T-cell (primary cell): ENCODE results near the gene GLIS2. TPM values are rescaled to one million over a fixed set of nuclear protein-coding genes. Genes with fewer than 3 reads are reported as not detected.

Source experiments
- ATAC-seq, 4 experiments: fragments of 200-7000 bp in 3 of 4; fragments of 150-1000 bp in 1 of 4; cut with Tn5 transposase; replicated peaks in 1 of 4; 1 replicate in 3 of 4; 2 replicates in 1 of 4; pipeline ENCODE4 v1.10.0; 2021; ENCODE audit warnings: moderate library complexity in 3 of 4, mild to moderate bottlenecking in 2 of 4, moderate number of reproducible peaks in 1 of 4
- CTCF ChIA-PET, 2 donors: fragments of 300-600 bp; sonication (Branson Sonifier 250); formaldehyde crosslinking; loops; one replicate each; lab custom pipeline; 2022; ENCODE audit warnings: antibody characterized with exemption in 2 of 2; lab: Charles Lee
- POLR2A ChIA-PET, 2 donors: fragments of 300-600 bp; sonication (Branson Sonifier 250); formaldehyde crosslinking; loops; one replicate each; lab custom pipeline; 2022; ENCODE audit warnings: antibody characterized with exemption in 2 of 2; lab: Charles Lee
- DNase-seq, 35 experiments: peaks; one replicate each; pipeline versions ENCODE4 v3.0.0 to v3.0.0-alpha.2; 2013 to 2023
- H3K27ac ChIP-seq: one replicate; pipeline ENCODE4 v1.5.1; 2013; ENCODE audit warnings: low read length
- H3K27me3 ChIP-seq, 2 experiments: replicated peaks in 1 of 2; 1 replicate in 1 of 2; 2 replicates in 1 of 2; pipeline versions ENCODE4 v1.6.1 to v1.7.0; 2013; ENCODE audit warnings: low read length in 1 of 2, mixed read lengths in 1 of 2; ENCODE audit not compliant: control insufficient read depth in 2 of 2, insufficient read depth in 2 of 2; ENCODE audit errors: extremely low read depth in 1 of 2
- H3K36me3 ChIP-seq, 2 donors: 1 replicate in 1 of 2; 2 replicates in 1 of 2; pipeline versions ENCODE4 v1.6.1 to v1.7.0; 2013; ENCODE audit warnings: low read length in 1 of 2; ENCODE audit not compliant: control insufficient read depth in 2 of 2, insufficient read depth in 1 of 2; ENCODE audit errors: extremely low read depth in 1 of 2
- H3K4me1 ChIP-seq, 2 experiments: 1 replicate in 1 of 2; 2 replicates in 1 of 2; pipeline versions ENCODE4 v1.6.1 to v1.7.0; 2013; ENCODE audit warnings: low read length in 2 of 2, mixed read lengths in 1 of 2; ENCODE audit not compliant: insufficient read depth in 2 of 2, control insufficient read depth in 1 of 2; ENCODE audit errors: extremely low read depth in 1 of 2
- H3K4me3 ChIP-seq, 2 donors: 1 replicate in 1 of 2; 2 replicates in 1 of 2; pipeline versions ENCODE4 v1.5.1 to v1.7.0; 2013; ENCODE audit warnings: mild to moderate bottlenecking in 2 of 2, low read length in 1 of 2, moderate library complexity in 1 of 2; ENCODE audit not compliant: control insufficient read depth in 1 of 2; ENCODE audit errors: extremely low read depth in 1 of 2
- H3K9me3 ChIP-seq: 2 replicates; pipeline ENCODE4 v1.7.0; 2013
- H3K27ac Mint-ChIP-seq, 2 donors: one replicate each; pipeline ENCODE4 v1.8.0; 2020 to 2021; ENCODE audit warnings: mild to moderate bottlenecking in 2 of 2, mixed read lengths in 2 of 2
- H3K27me3 Mint-ChIP-seq, 2 donors: one replicate each; pipeline ENCODE4 v1.8.0; 2021 to 2022; ENCODE audit warnings: mixed read lengths in 2 of 2
- H3K36me3 Mint-ChIP-seq: one replicate; pipeline ENCODE4 v1.8.0; 2021; ENCODE audit warnings: mixed read lengths
- H3K4me1 Mint-ChIP-seq, 3 donors: one replicate each; pipeline ENCODE4 v1.8.0; 2020 to 2022; ENCODE audit warnings: mixed read lengths in 3 of 3, mild to moderate bottlenecking in 1 of 3
- H3K4me3 Mint-ChIP-seq, 3 donors: one replicate each; pipeline ENCODE4 v1.8.0; 2020 to 2022; ENCODE audit warnings: mild to moderate bottlenecking in 3 of 3, mixed read lengths in 3 of 3, moderate library complexity in 3 of 3
- H3K9me3 Mint-ChIP-seq, 3 donors: one replicate each; pipeline ENCODE4 v1.8.0; 2020 to 2022; ENCODE audit warnings: mixed read lengths in 3 of 3
- WGBS: methylation state at CpG from one replicate; pipeline ENCODE4 v1.1.5; 2013; ENCODE audit warnings: missing lambda C conversion rate; ENCODE audit not compliant: insufficient coverage; 5-methylcytosine and 5-hydroxymethylcytosine counted together
- total RNA-seq, 35 experiments: library from RNA in 6 of 35; stranded (reverse) in 6 of 35; fragments of 120-200 nt in 1 of 35; gene quantifications; one replicate each; pipeline versions ENCODE4 v1.2.1 to v1.2.4 and lab custom pipeline; 2013 to 2026

GLIS2 gene
- total RNA-seq, 5 donors from 2014 or later (not counting 1 experiment from before 2014, with no cell fraction given), result 0.18 to 0.20 (median 0.19) TPM; not detected in 2

DNA sequence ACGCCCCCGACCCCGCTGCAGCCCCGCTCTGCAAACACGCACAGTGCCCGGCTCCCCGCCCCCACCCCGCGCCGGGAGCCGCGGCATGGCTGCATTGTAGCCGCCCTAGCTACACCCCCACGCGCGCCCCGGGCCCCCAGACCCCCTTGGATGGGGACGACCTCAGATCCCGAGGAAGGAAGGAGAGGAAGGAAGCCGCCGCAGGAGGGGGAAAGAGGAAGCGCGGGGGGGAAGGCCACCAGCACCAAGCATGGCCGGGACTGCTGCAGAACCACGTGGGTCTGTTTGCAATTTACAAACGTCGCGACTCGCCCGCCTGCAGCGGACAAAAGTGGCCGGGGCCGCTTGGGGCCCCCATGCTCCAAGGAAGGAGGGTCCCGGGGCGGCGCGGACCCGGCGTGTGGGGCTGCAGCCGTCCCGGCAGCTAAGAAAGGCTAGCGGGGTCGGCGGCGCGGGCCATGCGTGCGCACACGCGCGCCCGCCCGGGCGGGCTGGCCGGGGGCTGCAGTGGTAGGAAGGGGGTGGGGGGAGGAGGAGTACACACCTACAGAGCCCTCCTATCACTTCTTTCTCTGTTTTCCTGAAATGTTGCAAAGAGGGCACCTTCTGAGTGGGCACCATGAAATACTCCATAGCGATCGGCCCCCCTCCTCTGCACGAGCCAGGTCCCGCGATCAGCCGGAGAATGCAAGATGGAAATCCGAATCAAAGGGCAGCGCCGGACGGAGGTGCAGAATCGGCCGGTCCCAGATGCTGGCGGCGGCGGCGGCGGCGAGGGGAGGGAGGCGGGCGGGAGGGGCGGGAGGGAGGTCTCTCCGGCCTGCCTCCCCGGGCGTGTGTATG lies 43.5 kb upstream of the GLIS2 start:
- Mint-ChIP-seq H3K4me3 (peak overlapping the region; percentile 85 to 88 (median 86)), H3K4me1 (peaks cover 13 to 20% (median 19%) of the 10 kb centered on the region in 3 donors), H3K27me3 (no peaks in the 10 kb centered on the region), H3K27ac (peak overlapping the region; percentile 88 to 91), H3K9me3 (no peaks in the 10 kb centered on the region), H3K36me3 (peaks cover 4% of the 10 kb centered on the region)
- H3K36me3 ChIP-seq, result peaks cover 0 to 3% of the 10 kb centered on the region in 2 donors
- peak overlapping the region; percentile 80 to 96 for H3K4me3 ChIP-seq
- ChIA-PET POLR2A (interaction anchor here in 1 of 2 donors (0.7 kb wide), 1 partner anchor 1757 kb away, joined by 4 read pairs; no protein-coding TSS in a partner anchor), CTCF (interaction anchor here (0.6 to 3.1 kb wide), 9 partner anchors 18 to 408 kb away, joined by 3 to 28 read pairs (median 5); no protein-coding TSS in a partner anchor)
- H3K4me1 ChIP-seq, result peaks cover 3 to 25% of the 10 kb centered on the region in 2 experiments
- under 1% methylated on average over 34 of the region's 79 CpGs for WGBS
- ATAC-seq, result peak; percentile 39 to 51 (median 48)
- H3K9me3 ChIP-seq, result no peaks in the 10 kb centered on the region
- no peaks in the 10 kb centered on the region for H3K27me3 ChIP-seq
- peak in 24 of 35 experiments; percentile 16 to 60 (median 32) for DNase-seq
- no peak overlapping the region for H3K27ac ChIP-seq

- no peaks in the 10 kb centered on the region for H3K27me3 ChIP-seq
- H3K36me3 Mint-ChIP-seq, result no peaks in the 10 kb centered on the region
- 0% methylated on average over 14 of the region's 25 CpGs for WGBS
- no peaks in the 10 kb centered on the region for H3K27me3 Mint-ChIP-seq
- POLR2A ChIA-PET, result interaction anchor here in 1 of 2 donors (0.7 kb wide), 1 partner anchor 78 kb away, joined by 7 read pairs; no protein-coding TSS in a partner anchor
- CTCF ChIA-PET, result interaction anchor here in 1 of 2 donors (0.6 to 1.2 kb wide), 2 partner anchors 20 to 342 kb away, joined by 3 to 7 read pairs; no protein-coding TSS in a partner anchor
- peak in 25 of 35 experiments; percentile 7 to 64 (median 39) for DNase-seq
- peaks cover 8 to 15% (median 12%) of the 10 kb centered on the region in 3 donors for H3K4me1 Mint-ChIP-seq
- H3K36me3 ChIP-seq, result no peaks in the 10 kb centered on the region
- H3K4me3 Mint-ChIP-seq, result peak overlapping the region; percentile 73 to 86 (median 82)
- H3K4me3 ChIP-seq, result peak overlapping the region; percentile 60 to 75
- H3K27ac ChIP-seq, result peak overlapping the region; percentile 29
- peaks cover 3 to 25% of the 10 kb centered on the region in 2 experiments for H3K4me1 ChIP-seq
- no peaks in the 10 kb centered on the region for H3K9me3 Mint-ChIP-seq
- peak in 3 of 4 experiments; percentile 2 to 4 (median 4) for ATAC-seq
- H3K27ac Mint-ChIP-seq, result peak overlapping the region; percentile 76 to 78
- no peaks in the 10 kb centered on the region for H3K9me3 ChIP-seq
These were observed 42.0 kb upstream of the GLIS2 start for GRCh38 chr16:4273858-4274311.

DNA sequence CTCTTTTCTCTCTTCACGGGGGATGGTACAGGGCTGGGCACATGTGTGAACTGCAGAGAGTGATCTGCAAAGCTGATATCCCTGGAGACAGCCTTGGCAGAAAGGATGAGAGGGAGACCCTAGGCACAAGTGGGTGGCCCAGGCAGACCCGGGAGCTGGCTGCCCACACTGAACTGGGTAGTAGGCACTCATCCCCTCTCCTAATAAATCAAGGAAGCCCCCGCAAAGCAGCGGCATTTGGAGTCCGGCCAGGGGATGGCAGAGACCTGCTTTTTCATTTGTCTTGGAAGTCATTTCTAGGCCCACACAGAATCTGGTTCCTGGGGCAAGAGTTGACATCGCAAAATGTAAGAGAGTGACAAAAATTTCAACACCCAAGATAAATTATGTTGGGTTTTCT lies 40.0 kb upstream of the GLIS2 start:
- no peaks in the 10 kb centered on the region for H3K27me3 Mint-ChIP-seq
- CTCF ChIA-PET, result no interaction called here
- POLR2A ChIA-PET, result no interaction called here
- no peak overlapping the region for H3K27ac Mint-ChIP-seq
- WGBS, result 93% methylated on average over 5 of the region's 6 CpGs
- no peaks in the 10 kb centered on the region for H3K36me3 ChIP-seq
- no peaks in the 10 kb centered on the region for H3K9me3 ChIP-seq
- H3K36me3 Mint-ChIP-seq, result no peaks in the 10 kb centered on the region
- peaks cover 2 to 12% (median 5%) of the 10 kb centered on the region in 3 donors for H3K4me1 Mint-ChIP-seq
- no peak overlapping the region for H3K4me3 ChIP-seq
- no peak overlapping the region for H3K4me3 Mint-ChIP-seq
- H3K9me3 Mint-ChIP-seq, result peaks cover 0 to 3% (median 0%) of the 10 kb centered on the region in 3 donors
- ATAC-seq, result no peak
- no peaks in the 10 kb centered on the region for H3K27me3 ChIP-seq
- peaks cover 3 to 17% of the 10 kb centered on the region in 2 experiments for H3K4me1 ChIP-seq
- H3K27ac ChIP-seq, result no peak overlapping the region
- DNase-seq, result no peak

GRCh38 chr16:4277987-4278513 lies 37.8 kb upstream of the GLIS2 start:
- Histone ChIP-seq H3K9me3 (no peaks in the 10 kb centered on the region), H3K27me3 (no peaks in the 10 kb centered on the region), H3K36me3 (no peaks in the 10 kb centered on the region), H3K4me3 (no peak overlapping the region), H3K4me1 (peaks cover 0 to 9% of the 10 kb centered on the region in 2 experiments), H3K27ac (no peak overlapping the region)
- Mint-ChIP-seq H3K4me3 (no peak overlapping the region), H3K27ac (no peak overlapping the region), H3K27me3 (no peaks in the 10 kb centered on the region), H3K36me3 (no peaks in the 10 kb centered on the region), H3K4me1 (peaks cover 2 to 6% (median 3%) of the 10 kb centered on the region in 3 donors), H3K9me3 (peaks cover 0 to 3% (median 0%) of the 10 kb centered on the region in 3 donors)
- ATAC-seq, result no peak
- DNase-seq, result no peak
- WGBS, result no CpG with 5 or more reads among the region's 2 CpGs
- POLR2A ChIA-PET, result no interaction called here
- CTCF ChIA-PET, result interaction anchor here in 1 of 2 donors (1.1 kb wide), 1 partner anchor 322 kb away, joined by 3 read pairs; no protein-coding TSS in a partner anchor

- Mint-ChIP-seq H3K27me3 (peaks cover 8 to 13% of the 10 kb centered on the region in 2 donors), H3K27ac (no peak overlapping the region), H3K36me3 (no peaks in the 10 kb centered on the region), H3K4me3 (no peak overlapping the region), H3K9me3 (peaks cover 0 to 3% (median 0%) of the 10 kb centered on the region in 3 donors), H3K4me1 (peaks cover 0 to 8% (median 0%) of the 10 kb centered on the region in 3 donors)
- CTCF ChIA-PET, result no interaction called here
- Histone ChIP-seq H3K9me3 (no peaks in the 10 kb centered on the region), H3K27ac (no peak overlapping the region), H3K4me3 (no peak overlapping the region), H3K27me3 (peaks cover 0 to 21% of the 10 kb centered on the region in 2 experiments), H3K4me1 (no peaks in the 10 kb centered on the region), H3K36me3 (no peaks in the 10 kb centered on the region)
- DNase-seq, result no peak
- no peak for ATAC-seq
- POLR2A ChIA-PET, result no interaction called here
- 71% methylated on average over 1 of the region's 2 CpGs for WGBS
These were observed 35.2 kb upstream of the GLIS2 start for GRCh38 chr16:4280625-4281024.

DNA sequence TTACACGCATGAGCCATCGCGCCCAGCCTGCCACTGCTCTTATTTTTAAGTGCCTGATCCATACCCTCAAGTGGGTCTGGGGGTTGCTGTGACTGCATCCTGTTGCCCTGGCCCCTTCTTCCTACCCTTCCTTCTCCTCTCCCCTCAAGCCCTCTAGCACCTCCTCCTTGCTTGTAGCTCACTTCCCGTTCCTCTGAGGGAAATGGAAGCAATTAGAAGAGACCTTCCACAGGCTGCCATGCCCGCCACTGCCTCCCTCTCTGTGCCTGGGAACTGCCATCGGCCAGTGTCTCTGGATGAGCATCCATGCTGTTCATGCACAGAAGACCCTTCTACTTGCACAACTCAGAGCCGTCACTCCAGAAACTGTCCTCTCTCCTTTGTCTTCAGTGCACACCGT lies 32.4 kb upstream of the GLIS2 start:
- Mint-ChIP-seq H3K4me1 (peaks cover 6 to 8% (median 7%) of the 10 kb centered on the region in 3 donors), H3K9me3 (peaks cover 0 to 3% (median 0%) of the 10 kb centered on the region in 3 donors), H3K27me3 (peaks cover 8 to 18% of the 10 kb centered on the region in 2 donors), H3K36me3 (no peaks in the 10 kb centered on the region), H3K4me3 (no peak overlapping the region), H3K27ac (no peak overlapping the region)
- H3K9me3 ChIP-seq, result no peaks in the 10 kb centered on the region
- WGBS, result 83% methylated on average over 8 of the region's 8 CpGs
- H3K27ac ChIP-seq, result no peak overlapping the region
- ChIA-PET CTCF (interaction anchor here in 1 of 2 donors (1.1 kb wide), 1 partner anchor 119 kb away, joined by 5 read pairs; no protein-coding TSS in a partner anchor), POLR2A (no interaction called here)
- DNase-seq (no peak), ATAC-seq (no peak)
- H3K27me3 ChIP-seq, result peaks cover 0 to 29% of the 10 kb centered on the region in 2 experiments
- H3K4me3 ChIP-seq, result no peak overlapping the region
- H3K36me3 ChIP-seq, result no peaks in the 10 kb centered on the region
- H3K4me1 ChIP-seq, result peaks cover 0 to 5% of the 10 kb centered on the region in 2 experiments
